H1 (cell line): Measurements from ENCODE around the gene CCDC107. TPM values are rescaled to one million over a fixed set of nuclear protein-coding genes. Genes with fewer than 3 reads are reported as not detected.

Experiments
- NANOG ChIP-seq: IDR thresholded peaks from 2 replicates; pipeline ENCODE4 v1.6.1; 2011; ENCODE audit warnings: low read length, low read depth, mild to moderate bottlenecking, inconsistent platforms; ENCODE audit not compliant: insufficient read depth, poor library complexity, severe bottlenecking
- POLR2AphosphoS5 ChIP-seq: IDR thresholded peaks from 2 replicates; pipeline ENCODE4 v1.6.1; 2011; ENCODE audit warnings: low read depth, low read length
- RNF2 ChIP-seq: fragments of 200-900, 300-1000 bp; sonication (generic); IDR thresholded peaks from 2 replicates; pipeline ENCODE4 v1.7.1; 2016; ENCODE audit warnings: borderline replicate concordance, low read depth, mild to moderate bottlenecking, antibody characterized with exemption, low read length; ENCODE audit not compliant: poor library complexity, severe bottlenecking; ENCODE audit errors: missing control alignments
- polyA plus RNA-seq, 7 experiments: library from polyadenylated mRNA; depleted of rRNA in 3 of 7; stranded (reverse) in 5 of 7; unstranded in 2 of 7; fragments of >200 nt in 5 of 7; fragments of 200-250 nt in 2 of 7; gene quantifications; 1 replicate in 5 of 7; 2 replicates in 1 of 7; 4 replicates in 1 of 7; pipeline versions ENCODE4 v1.2.1 to v1.2.3, GENCODE V29; 2011 to 2013; ENCODE audit warnings: missing spikeins in 2 of 7, mixed read lengths in 2 of 7
- total RNA-seq: library from RNA; stranded (reverse); fragmentation: NEBNext Ultra II Directional; extraction: Animal tissue kit (Norgen Biotek cat#: 25700); gene quantifications from 2 replicates; pipeline ENCODE4 v1.2.1, GENCODE V29; 2021

Gene CCDC107
- total and polyA plus RNA-seq, 2 of the 8 experiments (the other 6 are each of a cell fraction or from before 2014, with no cell fraction given): 8.2 to 9.0 TPM

DNA sequence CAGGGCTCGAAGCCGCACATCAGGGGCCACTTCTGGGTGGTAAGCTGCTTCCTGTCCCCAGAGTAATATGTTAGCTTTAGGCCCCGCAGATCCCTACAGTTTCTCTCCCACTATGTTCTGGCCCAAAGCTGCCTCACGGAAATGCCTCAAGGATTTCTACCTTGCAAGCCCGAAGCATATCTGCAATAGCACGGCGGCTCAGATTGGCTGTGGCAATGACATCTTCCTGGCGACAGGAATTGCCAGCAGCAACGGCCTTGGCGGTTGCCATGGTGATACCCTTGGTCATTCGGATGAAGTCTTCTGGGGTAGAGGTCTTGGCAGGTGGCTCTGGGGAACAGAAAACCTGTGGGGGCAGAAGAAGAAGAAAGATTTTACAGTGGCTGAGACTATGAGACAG lies 41.9 kb downstream of the CCDC107 start (continued):
- TF ChIP-seq POLR2AphosphoS5 (no peak), RNF2 (no peak), NANOG (no peak)
